Measurements from ENCODE around the gene EPPIN.
"Not testable (repeated sequence)": the region's sequence is repeated elsewhere in the genome, so short reads cannot be mapped to it uniquely, and the experiment has no call there.

EPPIN gene

DNA sequence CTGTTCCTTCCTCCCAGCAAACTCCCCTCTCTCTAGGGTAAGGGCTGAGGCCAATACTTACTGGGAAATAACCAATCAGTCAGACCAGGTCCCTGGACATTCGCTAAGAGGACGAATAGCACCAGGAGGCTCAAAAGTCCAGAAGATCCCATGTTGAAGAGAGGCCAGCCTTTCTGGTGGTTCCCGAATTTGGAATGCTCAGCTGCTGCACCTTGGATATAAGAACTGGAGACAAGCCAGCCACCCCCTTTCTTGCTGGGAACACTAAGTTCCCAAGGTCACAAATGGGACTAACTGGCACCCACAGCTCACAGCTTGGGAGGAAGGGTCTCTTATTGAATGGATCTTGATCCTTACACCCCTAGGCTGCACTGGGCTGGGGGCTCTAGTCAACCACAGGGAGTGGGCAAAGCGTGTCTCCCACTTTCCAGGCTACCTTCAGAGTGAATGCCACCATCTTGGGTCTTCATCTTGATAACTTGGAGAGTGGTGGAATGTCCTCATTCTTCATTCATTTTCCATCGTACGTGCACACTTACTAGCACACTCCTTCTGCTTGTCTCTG is at the start of gene EPPIN:
Gene EPPIN (minus strand): TSS at position 196 of the 565 bp plus-strand sequence. CDS start 44 bp downstream, at position 152.
- DNase-seq, result no peak

DNA sequence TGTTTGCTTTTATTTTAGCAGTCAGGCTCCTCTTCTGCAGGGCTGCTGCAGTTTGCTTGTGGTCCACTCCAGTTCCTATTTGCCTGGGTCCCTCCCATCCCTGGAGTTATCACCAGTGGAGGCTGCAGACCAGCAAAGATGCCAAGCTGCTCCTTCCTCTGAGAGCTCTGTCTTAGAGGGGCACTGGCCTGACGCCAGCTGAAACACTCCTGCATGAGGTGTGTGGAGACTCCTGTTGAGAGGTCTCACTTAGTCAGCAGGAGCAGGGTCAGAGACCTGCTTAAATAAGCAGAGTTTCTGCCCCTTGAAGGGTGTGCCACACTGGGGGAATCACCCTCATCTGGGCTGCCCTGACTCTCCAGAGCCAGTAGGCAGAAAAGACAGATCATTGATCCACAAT is 48.0 kb upstream of the EPPIN start:
- DNase-seq, result no peak

DNA sequence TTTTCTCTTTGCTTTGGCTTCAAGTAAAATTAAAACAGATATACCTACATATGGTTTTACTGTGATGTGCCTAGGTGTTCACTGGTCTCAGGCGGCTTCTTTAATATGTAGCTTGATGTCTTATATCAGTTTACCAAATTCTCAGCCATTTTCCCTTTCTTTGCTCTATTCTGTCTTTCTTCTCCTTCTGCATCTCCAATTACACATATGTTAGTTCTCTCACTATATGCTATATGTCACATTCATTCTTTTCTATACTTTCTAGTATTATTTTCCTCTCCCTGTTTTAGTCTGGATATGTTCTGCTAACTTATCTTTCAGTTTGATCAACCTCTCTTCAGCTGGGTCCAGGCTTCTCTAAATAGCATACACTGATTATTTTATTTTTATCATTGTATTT is 46.3 kb upstream of the EPPIN start:
- no peak for DNase-seq

DNA sequence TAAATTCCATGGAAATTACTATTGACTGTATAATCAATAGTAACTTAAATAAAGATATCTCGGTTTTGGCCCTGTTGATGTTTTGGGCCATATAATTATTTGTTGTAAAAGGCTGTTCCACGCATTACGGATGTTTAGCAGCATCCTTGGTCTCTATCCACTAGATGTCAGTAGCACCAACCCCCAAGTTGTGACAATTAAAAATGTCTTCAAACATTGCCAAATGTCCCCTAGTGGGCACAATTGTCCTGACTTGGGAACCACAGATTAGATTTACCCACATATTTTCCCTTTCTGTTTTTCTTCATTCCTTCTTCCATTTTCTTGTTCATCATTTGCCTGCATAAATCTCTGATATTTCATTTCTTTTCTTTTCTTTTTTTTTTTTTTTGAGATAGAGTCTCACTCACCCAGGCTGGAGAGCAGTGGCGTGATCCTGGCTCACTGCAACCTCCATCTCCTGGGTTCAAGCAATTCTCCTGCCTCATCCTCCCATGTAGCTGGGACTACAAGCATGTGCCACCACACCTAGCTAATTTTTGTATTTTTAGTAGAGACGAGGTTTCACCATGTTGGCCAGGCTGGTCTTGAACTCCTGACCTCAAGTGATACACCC is 45.5 kb upstream of the EPPIN start:
- no peak for DNase-seq

DNA sequence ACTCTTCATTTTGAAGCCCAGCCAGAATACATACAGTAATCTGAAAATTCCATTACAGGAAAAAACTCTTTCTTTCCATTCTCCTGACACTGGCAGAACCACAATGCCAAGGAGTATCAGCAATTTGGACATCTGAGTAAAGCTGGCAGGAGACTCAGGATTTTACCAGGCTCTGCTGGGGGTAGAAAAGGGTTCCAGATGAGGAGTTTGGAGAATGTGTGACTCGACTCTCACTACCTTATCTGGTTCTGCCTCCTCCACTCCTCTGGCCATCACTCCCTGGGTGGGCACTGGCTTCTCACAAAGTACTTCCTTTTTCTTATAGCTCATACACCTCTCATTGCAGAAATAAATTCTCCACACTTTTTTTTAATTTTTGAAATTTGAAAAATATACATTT is 42.5 kb upstream of the EPPIN start:
- DNase-seq, result no peak

DNA sequence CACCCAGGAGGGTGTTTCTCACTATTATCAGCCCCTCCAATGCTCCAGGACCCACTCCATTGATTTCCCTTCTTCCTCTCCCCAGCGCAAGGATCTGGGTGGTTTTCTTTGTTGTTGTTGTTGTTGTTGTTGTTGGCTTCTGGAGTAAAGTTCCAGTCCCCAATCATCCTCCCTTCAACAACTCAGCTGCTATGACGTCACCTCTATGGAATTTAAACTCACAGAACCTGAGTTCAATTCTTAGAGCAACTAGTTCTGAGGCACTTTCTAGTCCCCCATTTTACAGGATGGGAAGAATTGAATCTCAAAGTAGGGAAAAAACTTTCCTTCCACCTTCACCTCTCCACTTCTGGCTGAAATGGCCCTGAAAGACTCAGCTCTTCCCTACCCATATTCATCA is 41.6 kb upstream of the EPPIN start:
- no peak for DNase-seq

DNA sequence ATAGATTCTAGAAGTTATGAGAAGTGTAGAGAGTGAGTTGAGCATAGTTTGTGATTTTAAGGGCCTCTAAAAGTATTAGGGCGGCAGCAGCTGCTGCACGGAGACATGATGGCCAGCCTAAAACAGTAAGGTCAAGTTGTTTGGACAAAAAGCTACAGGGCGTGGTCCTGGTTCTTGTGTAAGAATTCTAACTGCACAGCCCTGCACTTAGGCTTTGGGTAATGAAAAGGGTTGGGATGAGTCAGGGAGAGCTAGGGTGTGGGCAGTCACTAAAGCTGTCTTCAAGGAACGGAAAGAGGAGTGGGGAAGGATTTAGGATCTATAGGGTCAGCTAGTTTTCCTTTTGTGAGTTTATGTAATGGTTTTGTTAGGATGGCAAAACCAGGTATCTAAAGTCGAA is 38.8 kb upstream of the EPPIN start:
- DNase-seq, result not testable (repeated sequence)

DNA sequence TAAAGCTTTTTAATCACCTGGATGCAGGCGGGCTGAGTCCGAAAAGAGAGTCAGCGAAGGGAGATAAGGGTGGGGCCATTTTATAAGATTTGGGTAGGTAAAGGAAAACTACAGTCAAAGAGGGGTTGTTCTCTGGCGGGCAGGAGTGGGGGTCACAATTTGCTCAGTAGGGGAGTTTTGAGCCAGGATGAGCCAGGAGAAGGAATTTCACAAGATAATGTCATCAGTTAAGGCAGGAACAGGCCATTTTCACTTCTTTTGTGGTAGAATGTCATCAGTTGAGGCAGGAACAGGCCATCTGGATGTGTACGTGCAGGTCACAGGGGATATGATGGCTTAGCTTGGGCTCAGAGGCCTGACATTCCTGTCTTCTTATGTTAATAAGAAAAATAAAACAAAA is 37.1 kb upstream of the EPPIN start:
- DNase-seq, result not testable (repeated sequence)

DNA sequence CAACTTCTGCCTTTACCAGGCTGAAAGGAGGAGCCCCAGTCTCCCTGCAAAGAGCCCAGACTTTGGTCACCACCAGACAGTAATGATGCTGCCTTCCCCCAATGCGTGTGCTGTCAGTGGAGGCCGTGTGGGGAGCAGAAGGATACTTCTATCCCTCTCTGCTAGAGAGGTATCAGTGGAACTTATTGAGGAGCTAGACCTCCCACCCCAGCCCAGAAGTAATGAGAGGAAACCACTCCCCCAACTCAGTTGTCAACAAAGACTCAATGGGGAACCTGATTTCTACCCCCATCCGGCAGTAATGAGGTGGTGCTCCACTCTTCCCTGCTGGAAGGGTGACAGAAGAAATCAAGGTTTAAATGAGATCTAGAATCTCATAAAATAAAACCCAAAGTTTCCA is 36.3 kb upstream of the EPPIN start:
- DNase-seq, result no peak

DNA sequence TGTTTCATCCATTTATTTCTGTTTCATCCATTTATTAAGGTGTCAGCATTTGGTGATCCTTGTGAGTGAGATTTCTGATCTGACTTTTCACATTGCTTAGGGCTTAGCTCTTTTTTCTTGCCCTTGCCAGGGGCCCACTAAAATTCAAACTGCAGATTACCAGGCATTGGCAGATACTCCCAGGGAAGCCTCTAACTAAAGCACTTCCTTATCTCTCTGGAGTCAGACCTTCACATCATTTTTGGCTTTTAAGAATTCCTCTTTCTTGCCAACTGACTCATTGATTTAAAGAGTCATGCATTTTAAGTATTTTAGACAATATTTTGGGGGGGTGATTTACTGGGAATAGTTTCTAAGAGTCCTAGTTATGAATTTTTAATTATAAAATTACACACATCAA is 34.5 kb upstream of the EPPIN start:
- DNase-seq, result no peak

DNA sequence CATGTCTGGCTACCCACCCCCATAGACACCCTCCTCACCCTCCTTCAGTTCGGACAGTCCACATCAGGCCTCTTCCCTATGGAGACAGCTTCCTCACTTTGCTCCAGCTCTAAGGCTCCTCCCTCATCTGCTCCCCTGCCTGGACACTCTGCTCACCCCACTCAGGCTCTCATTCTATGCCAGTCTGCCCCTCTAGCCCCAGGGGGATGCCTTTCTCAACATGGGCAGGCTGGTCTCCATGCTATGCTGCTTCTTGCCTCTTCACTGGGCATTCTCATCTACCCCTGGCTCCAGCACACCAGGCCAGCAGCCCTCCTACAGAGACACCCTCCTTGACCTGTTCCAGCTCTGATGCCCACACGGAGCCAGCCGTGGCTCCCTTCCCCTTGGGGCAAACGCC is 32.0 kb upstream of the EPPIN start, which contains the start of gene WFDC8:
Gene WFDC8 (minus strand): TSS at position 101 of the 400 bp plus-strand sequence. CDS start 37 bp downstream, at position 64.
- no peak for DNase-seq

DNA sequence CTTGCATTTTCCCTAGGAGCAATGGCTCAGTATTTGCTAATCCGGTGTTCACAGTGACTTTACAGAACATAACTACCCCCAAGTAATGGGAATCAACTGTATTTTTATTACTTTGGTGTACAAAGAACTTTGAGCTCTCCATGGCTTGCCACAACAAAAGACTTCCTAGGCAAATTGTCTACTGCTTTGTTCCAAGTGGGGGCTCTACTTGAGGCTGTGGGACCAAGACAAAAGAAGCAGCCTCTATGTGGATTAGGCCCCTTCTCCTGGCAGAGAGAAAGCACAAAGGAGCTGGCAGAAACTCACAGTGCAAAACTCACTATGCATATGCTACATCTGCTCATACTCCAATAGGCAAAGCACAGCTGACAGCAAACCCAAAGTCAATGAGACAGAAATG is 31.0 kb upstream of the EPPIN start:
- no peak for DNase-seq

DNA sequence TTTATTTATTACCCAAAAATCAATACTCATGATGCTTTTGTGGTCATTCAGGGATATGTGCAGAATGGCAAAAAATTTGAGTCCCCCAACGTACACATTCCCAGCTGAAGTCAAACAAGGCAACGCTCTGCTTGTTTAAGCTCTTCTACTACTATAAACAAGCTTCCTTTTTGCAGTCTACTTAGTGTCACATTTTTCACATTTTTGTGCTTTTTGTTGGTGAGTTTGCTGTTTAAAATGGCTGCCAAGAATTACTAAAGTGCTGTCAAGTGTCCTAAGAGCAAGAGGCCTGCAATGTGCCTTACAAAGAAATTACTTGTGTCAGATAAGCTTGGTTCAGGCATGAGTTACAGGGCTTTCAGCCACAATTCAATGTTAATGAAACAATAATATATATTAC is 29.8 kb upstream of the EPPIN start:
- DNase-seq, result no peak

DNA sequence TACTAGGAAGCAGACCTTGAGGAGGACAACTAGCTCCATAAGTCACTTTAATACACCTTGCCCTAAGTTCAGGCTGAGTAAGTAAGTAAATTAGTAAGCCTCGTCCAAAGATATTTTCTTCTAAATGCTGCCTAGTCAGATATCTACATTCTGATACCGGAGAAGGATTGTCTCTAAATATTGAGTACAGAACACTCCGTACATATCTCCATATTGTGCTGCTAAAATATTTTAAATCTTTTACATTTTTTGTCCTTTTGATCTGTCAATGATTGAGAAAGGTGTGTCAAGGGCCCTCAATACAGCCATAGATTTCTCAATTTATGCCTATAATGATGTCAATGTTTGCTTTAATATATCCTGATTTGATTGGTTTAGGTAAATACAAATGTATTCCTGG is 28.7 kb upstream of the EPPIN start:
- DNase-seq, result no peak

DNA sequence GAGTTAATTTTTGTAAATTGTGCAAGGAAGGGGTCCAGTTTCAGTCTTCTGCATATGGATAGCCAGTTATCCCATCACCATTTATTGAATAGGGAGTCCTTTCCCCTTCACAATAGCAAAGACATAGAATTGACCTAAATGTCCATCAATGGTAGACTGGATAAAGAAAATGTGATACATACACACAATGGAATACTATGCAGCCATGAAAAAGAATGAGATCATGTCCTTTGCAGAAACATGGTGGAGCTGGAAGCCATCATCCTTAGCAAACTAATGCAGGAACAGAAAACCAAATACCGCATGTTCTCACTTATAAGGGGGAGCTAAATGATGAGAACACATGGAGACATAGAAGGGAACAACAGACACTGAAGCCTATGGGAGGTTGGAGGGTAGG is 22.4 kb upstream of the EPPIN start:
- DNase-seq, result not testable (repeated sequence)

DNA sequence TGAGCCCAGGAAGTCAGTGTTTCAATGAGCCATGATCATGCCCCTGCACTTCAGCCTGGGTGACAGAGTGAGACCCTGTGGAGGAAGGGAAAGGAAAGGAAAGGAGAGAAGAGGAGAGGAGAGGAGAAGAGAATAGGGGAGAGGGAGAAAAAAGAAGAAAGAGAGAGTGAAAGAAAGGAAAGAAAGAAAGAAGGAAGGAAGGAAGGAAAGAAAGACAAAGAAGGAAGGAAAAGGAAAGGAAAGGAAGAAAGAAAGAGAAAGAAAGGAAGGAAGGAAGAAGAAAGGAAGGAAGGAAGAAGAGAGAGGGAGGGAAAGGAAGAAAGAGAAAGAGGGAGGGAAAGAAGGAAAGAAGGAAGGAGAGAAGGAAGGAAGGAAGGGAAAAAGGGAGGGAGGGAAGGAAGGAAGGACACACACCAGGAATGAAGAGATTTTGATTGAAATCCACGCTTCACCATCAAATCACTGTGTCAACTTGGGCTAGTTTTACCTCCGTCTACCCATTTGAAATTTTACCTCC is 17.6 kb upstream of the EPPIN start:
- no peak for DNase-seq

DNA sequence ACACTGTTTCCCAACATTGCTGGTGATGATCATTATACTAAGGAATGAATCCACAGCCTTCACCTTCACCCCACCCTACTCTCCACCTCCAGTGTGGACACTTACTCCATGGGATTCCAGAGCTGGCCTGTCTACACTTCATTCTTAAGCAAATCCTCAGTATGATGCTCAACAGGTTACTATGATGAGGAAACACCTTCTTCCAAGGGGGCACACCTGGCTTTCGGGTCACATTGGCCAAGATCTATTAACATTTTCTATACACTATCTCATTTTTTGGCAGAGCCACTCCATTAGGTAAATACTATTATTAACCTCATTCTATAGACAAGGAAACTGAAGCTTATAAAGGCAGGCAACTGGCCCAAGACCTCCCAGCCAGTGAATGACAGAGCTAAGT is 8.0 kb upstream of the EPPIN start:
- DNase-seq, result no peak

DNA sequence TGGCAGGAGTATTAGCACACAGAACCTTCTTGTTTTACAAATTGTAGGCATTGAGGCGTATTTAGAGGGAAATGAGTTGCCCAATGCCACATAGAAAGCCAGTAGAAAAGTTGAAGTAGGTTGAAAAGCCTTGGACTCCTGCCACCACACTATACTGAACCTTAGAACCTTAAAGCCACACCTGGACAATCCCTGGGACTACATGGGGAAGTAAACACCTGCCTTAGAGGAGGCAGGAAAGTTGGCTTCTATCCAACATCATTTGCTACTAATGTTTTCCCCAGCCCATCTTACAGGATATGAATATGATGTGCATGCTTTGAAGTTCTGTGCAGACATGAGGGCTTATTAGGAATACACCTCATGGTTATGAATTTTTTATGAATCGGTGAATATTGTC is 5.3 kb upstream of the EPPIN start:
- DNase-seq, result no peak

DNA sequence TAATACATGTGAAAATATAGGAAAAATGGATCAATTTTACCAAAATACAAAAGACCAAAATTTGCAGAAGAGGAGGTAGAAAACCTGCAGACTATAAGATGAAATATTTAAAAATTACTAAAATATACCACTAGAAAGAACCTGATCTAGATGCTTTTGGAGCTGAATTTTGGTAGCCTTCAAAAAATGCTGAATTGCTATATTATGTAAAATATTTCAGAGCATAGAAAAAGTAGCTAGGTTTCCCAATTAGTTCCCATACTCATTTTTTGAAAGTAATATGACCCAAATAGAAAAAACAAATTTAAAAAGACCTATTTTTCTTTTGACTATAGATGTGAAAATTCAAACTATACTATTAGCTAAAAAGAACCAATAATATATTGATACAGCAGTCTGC is 3.6 kb upstream of the EPPIN start:
- no peak for DNase-seq

DNA sequence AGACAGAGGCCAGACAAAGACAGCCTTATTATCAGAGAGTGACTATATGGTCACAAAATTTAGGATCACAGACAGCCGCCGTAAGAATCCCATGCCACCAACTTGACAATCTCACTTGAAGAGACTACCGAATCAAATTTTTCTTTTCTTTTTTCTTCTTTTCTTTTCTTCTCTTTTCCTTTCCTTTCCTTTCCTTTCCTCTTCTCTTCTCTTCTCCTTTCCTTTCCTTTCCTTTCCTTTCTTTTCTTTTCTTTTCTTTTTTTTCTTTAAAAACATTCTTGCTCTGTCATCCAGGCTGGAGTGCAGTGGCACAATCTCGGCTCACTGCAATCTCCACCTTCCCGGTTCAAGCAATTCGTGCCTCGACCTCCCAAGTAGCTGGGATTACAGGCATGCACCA is 1.2 kb upstream of the EPPIN start:
- no peak for DNase-seq

DNA sequence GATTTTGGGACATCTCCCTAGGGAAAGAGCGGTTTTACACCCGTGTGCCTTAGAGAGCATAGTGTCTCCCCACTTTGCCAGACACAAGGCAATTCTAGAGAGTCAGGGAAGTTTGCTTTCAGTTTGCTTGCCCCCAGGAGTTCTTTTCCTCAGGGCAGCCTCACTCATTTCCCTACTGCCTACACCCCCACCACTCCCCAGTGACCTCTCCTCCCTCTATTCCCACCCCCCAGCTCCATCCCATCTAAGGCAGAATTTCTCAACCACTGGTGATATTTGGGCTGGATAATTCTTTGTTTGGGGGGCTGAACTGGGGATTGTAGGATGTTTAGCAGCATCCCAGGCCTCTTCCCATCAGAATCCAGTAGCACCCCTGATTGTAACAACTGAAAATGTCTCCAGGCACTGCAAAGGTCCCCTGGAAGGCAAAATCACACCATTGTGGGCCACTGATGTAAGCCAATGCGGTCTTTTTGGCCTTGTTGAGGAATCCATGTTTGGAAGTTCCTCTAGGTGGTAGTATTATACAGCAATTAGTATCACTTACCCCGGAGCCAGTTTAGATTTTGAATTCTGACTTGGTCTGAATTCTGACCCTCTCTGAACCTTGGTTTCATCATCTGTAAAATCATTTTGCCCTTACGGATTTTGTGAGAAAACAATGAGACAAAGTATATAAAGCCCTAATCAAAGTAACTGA is 1.3 kb downstream of the EPPIN start:
- no peak for DNase-seq

DNA sequence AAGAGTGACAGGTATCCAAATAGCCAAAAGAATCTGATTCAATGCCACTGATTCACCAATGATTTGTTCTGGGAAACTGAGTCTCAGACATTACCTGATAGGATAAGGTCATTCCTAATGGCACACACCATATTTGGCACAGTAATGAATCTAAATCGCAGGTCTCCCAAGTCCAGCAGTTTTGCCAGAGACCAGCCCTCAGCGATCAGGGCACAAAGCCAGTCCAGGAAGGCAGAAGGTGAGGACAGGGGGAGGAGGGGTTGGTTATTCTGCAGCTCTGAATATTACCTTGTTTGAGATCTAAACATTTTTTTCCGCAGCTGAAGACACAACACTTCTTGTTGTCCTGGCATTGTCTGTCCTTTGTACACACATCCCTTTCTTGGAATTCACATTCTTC is 1.9 kb downstream of the EPPIN start:
- no peak for DNase-seq

DNA sequence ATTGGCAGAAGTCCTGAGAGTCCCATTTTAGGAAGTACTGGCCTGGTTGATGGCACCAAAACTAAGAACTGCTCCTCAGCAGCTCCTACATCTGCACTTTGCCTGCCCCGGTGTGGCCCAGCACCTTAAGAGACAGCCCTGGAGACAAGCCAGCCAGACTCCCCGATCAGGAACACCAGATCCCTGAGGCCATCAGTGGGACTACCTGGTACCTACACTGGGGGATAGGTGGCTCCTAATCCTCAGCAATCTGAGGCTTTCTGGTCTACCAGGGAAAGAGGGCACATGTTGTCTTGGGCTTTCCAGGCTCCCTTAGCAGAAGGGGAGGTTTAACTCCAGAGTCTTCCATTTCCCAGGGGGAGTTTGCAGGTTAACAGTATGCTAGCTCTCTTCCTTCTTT is 7.8 kb downstream of the EPPIN start, which contains the start of gene WFDC6:
Gene WFDC6 (minus strand): TSS at position 101 of the 400 bp plus-strand sequence. CDS start 75 bp downstream, at position 26.
- no peak for DNase-seq

DNA sequence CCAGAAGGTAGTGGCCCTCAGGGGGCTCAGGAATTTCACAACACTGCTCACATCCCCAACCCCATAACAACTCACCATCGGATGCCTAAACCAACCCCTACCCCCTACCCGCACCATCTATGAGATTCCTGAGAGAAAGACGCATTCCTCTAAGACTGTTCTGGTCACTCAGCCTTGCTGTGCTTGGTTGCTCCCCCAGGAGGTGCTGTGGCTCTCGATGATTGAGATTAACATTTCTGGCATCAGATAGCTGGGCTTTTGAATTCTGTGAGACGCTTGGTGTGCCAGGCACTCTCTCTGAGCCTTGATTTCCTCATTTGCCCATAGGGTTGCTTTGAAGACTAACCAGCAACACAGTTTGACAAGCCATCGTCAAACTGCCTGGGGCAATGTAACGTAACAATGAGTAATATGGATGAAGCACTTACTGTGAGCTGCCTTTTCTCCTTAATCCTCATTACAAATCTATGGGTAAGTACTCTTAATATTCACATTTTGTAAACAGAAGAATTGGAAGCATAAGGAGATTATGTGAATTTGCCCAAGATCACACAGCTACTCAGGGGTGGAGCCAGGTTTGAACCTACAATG is 8.9 kb downstream of the EPPIN start:
- no peak for DNase-seq
